ES-I3 (cell line): ENCODE measurements around the gene N4BP3.
"Not testable (repeated sequence)": the region's sequence is repeated elsewhere in the genome, so short reads cannot be mapped to it uniquely, and the experiment has no call there.

Experiments
- H3K36me3 ChIP-seq: 2 replicates; pipeline ENCODE4 v1.6.1; 2013; ENCODE audit warnings: mild to moderate bottlenecking, low read length, control low read depth, moderate library complexity; ENCODE audit not compliant: insufficient read depth
- H3K4me1 ChIP-seq: 2 replicates; pipeline ENCODE4 v1.6.1; 2013; ENCODE audit warnings: mild to moderate bottlenecking, control low read depth, low read length; ENCODE audit not compliant: insufficient read depth
- H3K9ac ChIP-seq: 2 replicates; pipeline ENCODE4 v1.6.1; 2013; ENCODE audit warnings: low read depth, mild to moderate bottlenecking, low read length, moderate library complexity
- H3K9me3 ChIP-seq: 2 replicates; pipeline ENCODE4 v1.6.1; 2013; ENCODE audit warnings: mild to moderate bottlenecking, low read length, moderate library complexity; ENCODE audit not compliant: control insufficient read depth, insufficient read depth

The N4BP3 gene

DNA sequence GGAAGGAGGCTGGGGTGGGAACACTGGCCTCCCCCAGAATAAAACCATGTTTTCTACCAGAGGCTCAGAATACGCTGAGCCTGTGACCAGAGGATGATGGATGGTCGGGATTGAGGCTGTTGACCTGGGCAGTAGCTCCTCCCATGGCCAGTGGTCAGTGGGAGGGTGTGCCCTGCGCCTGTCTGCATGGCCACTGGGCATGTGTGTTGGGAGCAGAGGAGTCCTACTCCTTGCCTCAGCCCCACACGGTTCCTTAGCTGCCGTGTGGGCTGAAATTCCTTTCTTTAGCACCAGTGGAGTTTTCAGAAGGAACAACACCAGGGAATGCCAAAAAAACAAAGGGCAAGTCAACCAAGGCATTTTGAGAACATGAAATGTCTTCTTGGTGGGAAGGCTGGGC lies 9.0 kb downstream of the N4BP3 start:
- Histone ChIP-seq H3K9me3 (no peaks in the 10 kb centered on the region), H3K36me3 (peaks cover 3% of the 10 kb centered on the region; the same call in 1 of the 2 replicates), H3K9ac (no peak overlapping the region), H3K4me1 (peaks cover 31% of the 10 kb centered on the region)

DNA sequence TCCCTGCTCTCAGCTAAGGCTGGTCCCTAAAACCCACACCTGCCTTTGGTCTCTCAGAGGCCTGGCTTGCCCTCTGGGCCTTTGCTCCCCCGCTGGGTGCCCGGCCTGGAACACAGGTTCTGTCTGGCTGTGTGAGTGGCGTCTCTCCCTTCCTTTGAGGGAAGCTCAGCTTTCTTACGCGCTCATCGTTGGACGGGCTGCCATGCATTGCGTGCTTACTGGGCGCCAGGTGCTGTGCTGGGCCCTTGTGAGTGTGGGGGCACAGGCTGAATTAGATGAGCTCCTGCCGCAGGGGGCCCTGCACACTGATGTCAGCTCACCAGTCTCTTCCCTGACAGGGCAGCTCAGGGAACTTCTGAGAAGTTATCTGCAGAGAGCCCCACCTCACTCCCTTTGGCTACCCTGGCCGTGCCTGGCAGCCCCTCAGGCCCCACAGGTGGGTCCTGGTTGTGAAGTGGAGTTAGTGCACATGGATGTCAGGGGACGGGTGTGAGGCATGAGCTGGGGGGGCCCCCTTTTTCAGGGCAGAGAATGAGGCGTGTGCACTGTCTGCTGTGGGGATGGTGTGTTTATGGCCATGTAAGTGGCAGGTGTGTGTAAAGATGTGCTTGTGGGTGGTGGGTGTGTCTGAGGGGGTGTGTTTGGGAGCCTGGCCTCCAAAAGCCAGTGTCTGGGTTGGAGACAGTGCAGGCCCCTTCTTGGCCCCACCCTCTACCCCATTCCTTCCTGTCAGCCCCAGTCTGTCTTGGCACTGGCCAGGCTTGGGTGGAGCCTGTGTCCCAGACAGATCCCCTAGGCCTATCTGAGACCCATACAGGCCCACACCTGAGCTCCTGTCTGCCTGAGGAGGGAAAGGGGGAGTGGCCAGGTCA lies 10.0 kb downstream of the N4BP3 start:
- Histone ChIP-seq H3K9ac (no peak overlapping the region), H3K4me1 (peaks cover 23% of the 10 kb centered on the region), H3K9me3 (no peaks in the 10 kb centered on the region), H3K36me3 (peaks cover 3% of the 10 kb centered on the region; the same call in 1 of the 2 replicates)

GRCh38 chr5:178123966-178124925 lies 10.9 kb downstream of the N4BP3 start:
- Histone ChIP-seq H3K36me3 (peaks cover 3% of the 10 kb centered on the region; the same call in 1 of the 2 replicates), H3K9me3 (no peaks in the 10 kb centered on the region), H3K4me1 (peaks cover 26% of the 10 kb centered on the region), H3K9ac (no peak overlapping the region)

GRCh38 chr5:178125253-178125906 lies 12.0 kb downstream of the N4BP3 start:
- Histone ChIP-seq H3K4me1 (peaks cover 30% of the 10 kb centered on the region), H3K9ac (no peak overlapping the region; the same call in 1 of the 2 replicates), H3K36me3 (peaks cover 3% of the 10 kb centered on the region; the same call in 1 of the 2 replicates), H3K9me3 (no peaks in the 10 kb centered on the region)

DNA sequence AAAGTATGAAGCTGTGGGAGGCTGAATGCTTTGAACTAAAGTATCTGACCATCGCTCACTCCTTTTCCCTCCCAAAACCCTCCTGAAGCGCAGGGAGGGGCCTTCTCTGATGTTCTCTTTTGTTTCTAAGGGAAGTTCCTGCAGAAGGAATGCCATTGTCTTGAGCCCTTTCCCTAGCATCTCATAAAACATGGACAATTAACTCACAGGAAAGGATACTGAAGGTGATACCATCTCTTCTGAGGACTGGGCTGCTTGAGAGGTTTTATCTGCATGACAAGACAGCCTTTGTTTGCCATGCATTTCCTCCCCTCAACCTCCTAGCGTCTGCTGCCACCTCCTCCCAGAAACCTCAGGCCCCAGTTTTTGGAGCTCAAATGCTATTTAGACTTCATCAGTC lies 13.2 kb downstream of the N4BP3 start:
- no peak overlapping the region for H3K9ac ChIP-seq
- H3K4me1 ChIP-seq: peaks cover 30% of the 10 kb centered on the region
- H3K36me3 ChIP-seq: peaks cover 3% of the 10 kb centered on the region; the same call in 1 of the 2 replicates
- no peaks in the 10 kb centered on the region for H3K9me3 ChIP-seq

DNA sequence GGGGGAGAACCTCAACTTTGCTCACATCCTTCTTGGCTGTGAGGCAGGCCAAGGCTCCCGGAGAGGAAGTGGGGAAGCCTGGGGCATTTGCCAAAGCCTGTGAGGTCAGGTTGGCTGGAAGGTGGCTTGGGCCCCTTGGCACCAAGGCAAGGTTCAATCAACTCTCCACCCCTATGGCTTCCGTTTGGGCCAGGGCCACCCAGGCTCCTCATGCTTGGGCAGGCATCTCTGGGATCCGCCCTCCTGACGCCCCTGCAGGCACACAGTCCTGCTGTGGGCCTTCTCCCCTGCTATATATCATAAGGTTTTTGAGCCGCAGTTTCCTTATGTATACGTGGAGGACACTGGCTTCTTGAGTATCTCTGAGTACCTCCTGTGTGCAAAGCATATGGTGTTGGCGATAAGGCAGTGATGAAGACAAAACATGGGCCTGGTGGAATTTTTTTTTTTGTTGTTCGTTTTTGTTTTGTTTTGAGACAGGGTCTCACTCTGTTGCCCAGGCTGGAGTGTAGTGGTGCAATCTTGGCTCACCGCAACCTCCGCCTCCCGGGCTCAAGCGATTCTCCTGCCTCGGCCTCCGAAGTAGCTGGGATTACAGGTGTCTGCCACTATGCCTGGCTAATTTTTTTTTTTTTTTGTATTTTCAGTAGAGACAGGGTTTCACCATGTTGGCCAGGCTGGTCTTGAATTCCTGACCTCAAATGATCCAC lies 14.1 kb downstream of the N4BP3 start:
- H3K36me3 ChIP-seq, H3K9me3 ChIP-seq, H3K9ac ChIP-seq: not testable (repeated sequence)
- H3K4me1 ChIP-seq: peaks cover 30% of the 10 kb centered on the region

DNA sequence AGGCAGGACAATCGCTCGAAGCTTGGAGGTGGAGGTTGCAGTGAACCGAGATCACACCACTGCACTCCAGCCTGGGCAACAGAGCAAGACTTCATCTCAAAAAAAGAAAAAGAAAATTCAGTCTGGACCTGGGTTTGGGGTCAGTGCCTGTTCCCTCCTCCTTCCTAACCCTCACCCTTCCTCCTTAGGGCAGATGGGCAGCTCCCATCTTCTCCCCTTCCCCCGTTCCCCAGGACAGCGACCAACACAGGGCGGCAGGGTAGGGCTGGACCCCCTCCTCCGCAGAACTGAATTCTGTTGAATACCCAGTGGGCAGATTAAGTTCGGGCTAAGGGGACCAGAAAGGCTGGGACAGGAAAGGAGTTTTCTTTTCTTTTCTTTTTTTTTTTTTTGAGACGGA lies 16.0 kb downstream of the N4BP3 start:
- H3K9me3 ChIP-seq: no peaks in the 10 kb centered on the region
- peaks cover 30% of the 10 kb centered on the region for H3K4me1 ChIP-seq
- peaks cover 5% of the 10 kb centered on the region for H3K36me3 ChIP-seq
- H3K9ac ChIP-seq: peak overlapping the region; percentile 9; the same call in 1 of the 2 replicates

DNA sequence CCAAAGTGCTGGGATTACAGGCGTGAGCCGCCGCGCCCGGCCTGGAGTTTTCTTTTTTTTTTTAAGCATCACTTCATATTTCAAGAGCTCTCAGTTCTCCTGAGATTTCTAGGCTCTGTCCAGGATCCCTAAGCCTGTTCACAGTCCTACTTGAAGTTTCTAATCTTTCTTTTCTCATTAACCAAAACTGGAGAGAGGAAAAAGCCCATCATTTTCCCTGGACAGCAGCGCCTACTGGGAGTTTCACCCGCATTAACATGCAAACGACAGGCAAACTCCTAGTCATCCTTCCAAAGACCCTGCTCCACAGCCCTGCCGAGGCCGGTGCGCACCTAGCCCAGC lies 16.9 kb downstream of the N4BP3 start:
- H3K9ac ChIP-seq: peak overlapping the region; percentile 99
- H3K36me3 ChIP-seq, H3K9me3 ChIP-seq: not testable (repeated sequence)
- peaks cover 22% of the 10 kb centered on the region for H3K4me1 ChIP-seq

DNA sequence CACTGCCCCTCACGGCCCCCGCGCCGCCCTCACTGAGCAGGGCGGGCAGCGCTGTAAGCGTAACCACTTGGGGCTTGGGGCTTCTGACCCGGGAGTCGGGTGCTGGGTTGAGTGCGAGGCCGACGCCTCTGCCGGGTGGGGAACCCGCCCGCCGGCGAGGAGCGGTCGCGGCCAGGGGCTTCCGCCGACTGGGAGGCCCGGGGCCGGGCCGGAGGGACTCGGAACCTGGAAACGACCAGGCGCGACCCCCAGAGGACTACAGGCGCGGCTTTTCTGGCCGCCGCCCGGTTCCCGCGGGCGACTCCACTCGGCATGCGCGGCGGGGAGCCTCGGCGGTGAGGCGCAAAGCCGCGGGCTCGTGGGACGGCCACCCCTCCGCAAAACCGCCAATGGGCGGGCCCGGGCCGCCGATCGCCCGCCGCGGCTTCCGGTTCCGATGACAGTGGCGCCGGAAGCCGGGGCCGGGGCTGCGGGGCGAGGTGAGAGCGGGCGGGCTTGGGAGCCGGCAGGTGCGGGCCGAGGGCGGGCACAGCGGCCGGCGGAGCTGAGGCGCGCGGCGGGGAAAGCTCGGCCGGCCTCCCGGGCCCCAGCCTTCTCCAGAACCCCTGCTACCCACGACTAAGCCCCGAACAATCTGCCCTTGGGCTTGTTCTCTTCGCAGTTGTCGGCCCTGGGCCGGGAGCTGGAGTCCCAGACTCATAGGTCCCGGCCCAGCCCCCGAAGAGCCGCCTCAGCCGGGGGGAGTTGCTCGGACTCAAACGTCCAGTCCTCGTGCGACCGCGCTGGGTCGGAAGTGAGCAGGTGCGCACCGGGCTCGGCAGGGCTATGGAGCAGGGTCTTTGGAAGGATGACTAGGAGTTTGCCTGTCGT lies 17.5 kb downstream of the N4BP3 start, which contains the start of gene RMND5B:
Gene RMND5B, plus strand, starts transcription at position 439 of the 870 bp plus-strand sequence. CDS start 7,106 bp downstream, outside the sequence.
- Histone ChIP-seq H3K9ac (peak within 1 kb of the TSS; percentile 99), H3K4me1 (peaks cover 16% of the 10 kb centered on the region), H3K9me3 (no peaks in the 10 kb centered on the region), H3K36me3 (peaks cover 16% of the 10 kb centered on the region)

- Histone ChIP-seq H3K9me3 (no peaks in the 10 kb centered on the region), H3K4me1 (peaks cover 14% of the 10 kb centered on the region), H3K9ac (peak overlapping the region; percentile 99), H3K36me3 (peaks cover 19% of the 10 kb centered on the region)
Measured at GRCh38 chr5:178131446-178131996, 18.2 kb downstream of the N4BP3 start.

- Histone ChIP-seq H3K9me3 (no peaks in the 10 kb centered on the region), H3K36me3 (peaks cover 37% of the 10 kb centered on the region), H3K9ac (no peak overlapping the region), H3K4me1 (no peaks in the 10 kb centered on the region)
Measured at GRCh38 chr5:178136990-178137389, 23.7 kb downstream of the N4BP3 start.

- no peaks in the 10 kb centered on the region for H3K4me1 ChIP-seq
- no peak overlapping the region for H3K9ac ChIP-seq
- no peaks in the 10 kb centered on the region for H3K9me3 ChIP-seq
- H3K36me3 ChIP-seq: peaks cover 46% of the 10 kb centered on the region
Measured at GRCh38 chr5:178137991-178138390, 24.7 kb downstream of the N4BP3 start.

DNA sequence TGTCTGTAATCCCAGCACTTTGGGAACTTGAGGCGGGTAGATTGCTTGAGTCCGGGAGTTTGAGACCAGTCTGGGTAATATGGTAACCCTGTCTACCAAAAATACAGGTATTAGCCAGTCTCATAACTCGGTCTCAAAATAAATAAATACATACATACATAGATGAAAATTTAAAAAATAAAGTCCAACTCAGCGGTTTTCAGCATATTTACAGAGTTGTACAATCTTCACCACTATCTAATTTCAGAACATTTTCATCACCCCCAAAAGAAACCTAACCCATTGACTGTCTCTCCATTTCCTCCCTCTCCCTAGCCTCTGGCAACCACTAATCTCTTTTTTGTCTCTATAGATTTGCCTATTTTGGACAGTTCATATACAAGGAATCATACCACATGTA lies 28.2 kb downstream of the N4BP3 start:
- Histone ChIP-seq H3K36me3 (peaks cover 34% of the 10 kb centered on the region), H3K9ac (no peak overlapping the region), H3K9me3 (no peaks in the 10 kb centered on the region), H3K4me1 (no peaks in the 10 kb centered on the region)
